GM18499 (cell line): Measurements from ENCODE around the gene TTC31.
"Not testable (repeated sequence)": the region's sequence is repeated elsewhere in the genome, so short reads cannot be mapped to it uniquely, and the experiment has no call there.

Experiments used
- ATAC-seq: cut with Tn5 transposase; IDR thresholded peaks from one replicate; pipeline ENCODE4 v1.9.1; 2021; ENCODE audit warnings: moderate number of reproducible peaks; ENCODE audit not compliant: insufficient read depth, unreplicated experiment

TTC31 gene

GRCh38 chr2:74457129-74457548 lies 25.7 kb upstream of the TTC31 start:
- ATAC-seq: no peak

DNA sequence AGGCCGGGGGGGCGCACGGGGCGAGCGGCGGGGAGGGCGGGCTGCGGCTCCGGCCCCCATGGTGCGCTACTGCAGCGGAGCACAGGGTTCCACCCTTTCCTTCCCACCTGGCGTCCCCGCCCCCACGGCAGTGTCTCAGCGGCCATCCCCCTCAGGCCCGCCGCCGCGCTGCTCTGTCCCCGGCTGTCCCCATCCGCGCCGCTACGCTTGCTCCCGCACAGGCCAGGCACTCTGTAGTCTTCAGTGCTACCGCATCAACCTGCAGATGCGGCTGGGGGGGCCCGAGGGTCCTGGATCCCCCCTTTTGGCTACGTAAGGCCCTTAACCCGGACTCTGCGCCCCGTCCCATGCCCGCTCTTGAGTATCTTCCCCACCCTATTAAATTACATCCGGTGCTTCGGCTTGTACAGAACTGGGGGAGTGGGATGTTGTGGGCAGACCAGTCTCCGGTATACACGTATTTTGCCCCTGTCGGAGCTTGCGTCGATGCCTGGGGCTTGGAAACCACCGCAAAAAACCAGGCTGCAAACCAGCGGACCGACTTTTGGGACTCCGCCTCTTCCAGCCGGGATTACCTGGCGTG lies 25.2 kb upstream of the TTC31 start:
- ATAC-seq: peak; percentile 10

DNA sequence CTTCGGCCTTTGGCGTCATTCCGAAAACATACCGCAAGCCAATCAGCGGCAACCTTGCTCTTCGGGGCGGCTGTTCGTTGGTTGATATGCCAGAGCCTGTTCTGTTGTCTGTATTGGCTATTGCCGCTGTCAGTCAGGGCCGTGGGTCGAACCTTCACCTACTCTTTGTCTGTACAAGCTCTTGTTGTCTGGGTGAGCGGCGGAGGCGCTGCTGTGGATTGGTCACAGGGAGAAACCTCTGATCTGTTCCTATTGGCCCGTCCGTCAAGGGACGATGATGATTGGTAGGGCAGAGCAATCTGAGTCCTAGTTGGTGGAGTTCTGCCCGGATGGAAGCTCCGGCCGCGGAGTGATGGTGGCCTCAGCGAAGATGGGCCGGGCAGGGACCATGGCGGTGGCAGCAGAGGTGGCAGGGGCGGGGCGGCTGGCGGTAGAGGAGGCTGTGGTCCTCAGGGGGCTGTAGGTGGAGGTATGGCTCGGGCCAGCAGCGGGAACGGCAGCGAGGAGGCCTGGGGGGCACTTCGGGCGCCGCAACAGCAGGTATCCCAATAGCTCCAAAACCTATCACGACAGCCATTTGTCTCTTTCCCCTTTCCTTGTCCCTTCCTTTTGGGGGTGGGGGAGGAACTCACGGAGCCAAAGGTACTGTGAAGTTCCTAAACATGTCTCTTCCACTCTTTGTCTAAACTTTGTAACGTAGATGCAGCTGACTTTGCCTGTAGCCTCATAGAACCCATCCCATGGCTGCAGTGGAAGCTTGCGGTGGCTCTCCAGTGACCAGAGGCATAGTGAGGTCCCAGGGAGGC lies 24.5 kb upstream of the TTC31 start, which contains the start of gene WBP1:
Gene WBP1, plus strand, starts transcription at position 307 of the 806 bp plus-strand sequence. Its CDS starts 165 bp downstream, at position 472.
- ATAC-seq: peak; percentile 74

- ATAC-seq: no peak
Observed at GRCh38 chr2:74458938-74459363, 23.9 kb upstream of the TTC31 start.

GRCh38 chr2:74459503-74460118 lies 23.3 kb upstream of the TTC31 start:
- not testable (repeated sequence) for ATAC-seq

DNA sequence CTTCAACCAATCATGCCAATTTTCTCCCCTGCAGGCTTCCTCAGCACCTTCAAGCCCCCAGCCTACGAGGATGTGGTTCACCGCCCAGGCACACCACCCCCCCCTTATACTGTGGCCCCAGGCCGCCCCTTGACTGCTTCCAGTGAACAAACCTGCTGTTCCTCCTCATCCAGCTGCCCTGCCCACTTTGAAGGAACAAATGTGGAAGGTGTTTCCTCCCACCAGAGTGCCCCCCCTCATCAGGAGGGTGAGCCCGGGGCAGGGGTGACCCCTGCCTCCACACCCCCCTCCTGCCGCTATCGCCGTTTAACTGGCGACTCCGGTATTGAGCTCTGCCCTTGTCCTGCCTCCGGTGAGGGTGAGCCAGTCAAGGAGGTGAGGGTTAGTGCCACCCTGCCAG lies 22.7 kb upstream of the TTC31 start:
- not testable (repeated sequence) for ATAC-seq

DNA sequence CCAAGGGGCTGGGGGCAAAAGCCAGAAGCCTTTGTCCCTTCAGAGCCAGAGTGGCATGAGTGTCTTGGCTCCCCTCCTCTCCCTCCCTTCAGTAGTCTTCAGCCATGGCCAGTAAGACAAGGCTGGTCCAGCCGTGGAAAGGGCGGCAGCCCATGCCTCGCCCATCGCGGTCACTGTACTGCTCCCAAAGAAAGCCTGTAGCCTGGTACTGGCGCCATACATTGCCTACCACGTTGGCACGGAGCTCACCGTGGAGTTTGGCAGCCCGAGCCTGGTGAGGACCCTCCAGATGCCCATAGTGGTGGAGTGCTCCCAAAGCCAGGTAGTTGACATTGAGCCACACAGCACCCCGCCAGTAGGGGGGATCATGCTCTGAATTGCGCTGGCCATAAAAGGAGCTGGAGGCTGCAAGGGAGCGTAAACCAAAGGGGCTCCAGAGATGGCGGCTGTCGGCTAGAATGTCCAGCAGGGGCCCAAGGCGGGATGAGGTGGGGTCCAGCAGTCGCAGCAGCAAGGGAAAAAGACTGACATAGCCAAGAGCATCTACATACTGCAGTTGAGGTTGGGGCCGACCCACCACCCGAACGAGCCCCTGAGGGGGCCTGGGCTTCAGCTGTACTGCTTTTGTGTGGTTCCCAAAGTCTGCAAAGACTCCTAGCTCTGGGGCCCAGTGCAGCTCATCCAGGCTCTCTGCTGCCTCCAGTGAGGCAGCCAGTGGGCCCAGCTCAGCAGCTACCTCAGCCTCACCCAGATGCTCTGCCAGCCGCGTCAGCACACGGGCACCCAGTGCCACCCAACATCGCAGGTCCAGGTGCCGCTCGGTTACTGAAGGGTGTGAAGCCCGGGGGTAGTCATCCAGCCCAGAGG lies 21.5 kb upstream of the TTC31 start:
- no peak for ATAC-seq

DNA sequence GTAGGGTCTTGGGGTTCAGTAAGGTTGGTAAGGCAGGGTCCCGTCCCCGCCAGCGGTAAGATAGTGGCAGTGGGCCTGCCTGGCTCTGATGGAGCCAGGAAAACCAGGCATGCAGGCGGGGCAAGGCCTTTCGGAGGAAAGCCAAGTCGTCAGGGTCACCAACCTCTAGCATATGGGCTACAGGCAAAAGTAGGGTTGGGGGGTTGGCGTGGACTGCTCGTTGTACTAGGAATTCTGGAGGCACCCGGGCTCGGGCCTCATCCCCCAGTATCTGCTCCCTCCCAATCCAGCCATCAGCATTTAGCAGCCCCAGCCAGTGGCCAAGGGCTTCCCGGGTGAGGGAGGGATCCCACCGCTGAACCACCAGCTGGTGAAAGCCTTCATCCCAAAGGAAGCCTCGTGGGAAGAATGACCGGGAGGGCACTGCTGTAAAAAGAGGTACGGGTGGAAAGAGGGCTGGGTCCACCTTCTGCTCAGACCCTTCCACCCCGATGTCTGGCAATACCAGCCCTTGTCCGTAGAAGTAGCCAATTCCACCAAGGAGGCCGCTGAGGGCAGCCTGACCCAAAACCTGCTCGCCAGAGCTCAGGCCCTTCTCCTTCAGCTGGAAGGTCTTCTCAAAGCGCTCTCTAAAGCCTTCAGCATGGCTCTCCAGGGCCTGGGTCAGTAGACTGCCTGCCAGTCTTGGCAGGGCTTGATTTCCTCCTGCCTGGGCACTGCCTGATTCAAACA lies 20.7 kb upstream of the TTC31 start:
- ATAC-seq: no peak

DNA sequence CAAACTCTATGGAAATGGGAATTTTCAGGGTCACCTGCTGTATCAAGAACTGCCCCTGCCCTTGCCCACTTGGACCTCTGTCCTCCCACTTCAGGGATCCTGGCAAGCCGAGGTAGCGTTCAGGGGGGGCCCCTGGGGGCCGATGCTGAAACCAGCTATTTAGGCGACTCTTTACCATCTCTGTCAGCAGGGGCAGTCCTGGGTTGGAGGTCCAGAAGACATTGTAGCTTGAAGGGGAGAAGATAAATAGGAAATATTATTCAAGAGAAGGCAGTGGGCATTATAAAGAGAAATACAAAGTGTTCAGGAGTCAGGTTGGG lies 20.1 kb upstream of the TTC31 start:
- ATAC-seq: no peak

DNA sequence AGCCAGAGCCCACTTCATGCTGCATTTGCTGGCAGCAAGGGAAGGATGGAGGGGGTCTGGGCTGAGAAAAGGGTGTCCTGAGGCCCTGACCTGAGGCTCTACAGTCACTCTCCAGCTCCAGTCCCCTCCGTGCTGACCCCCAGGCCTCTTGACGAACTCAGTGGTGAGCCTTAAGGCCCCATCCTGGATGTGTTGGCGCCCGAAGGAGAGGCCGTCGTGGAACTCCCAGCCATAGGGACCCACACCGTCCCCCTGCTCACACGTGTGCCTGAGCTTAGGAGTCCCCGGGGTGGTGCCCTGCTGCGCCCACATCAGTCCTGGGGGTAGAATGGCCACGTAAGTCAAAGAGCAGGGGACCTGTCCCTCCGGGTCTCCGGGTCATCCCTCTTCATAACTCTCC lies 18.5 kb upstream of the TTC31 start:
- no peak for ATAC-seq

GRCh38 chr2:74470742-74471141 lies 12.1 kb upstream of the TTC31 start:
- not testable (repeated sequence) for ATAC-seq

GRCh38 chr2:74471332-74472065 lies 11.4 kb upstream of the TTC31 start:
- no peak for ATAC-seq

- peak; percentile 43 for ATAC-seq
Observed at GRCh38 chr2:74472086-74472944, 10.6 kb upstream of the TTC31 start, which contains the start of gene MRPL53. Gene MRPL53, minus strand, starts transcription at chr2:74472680. Its CDS starts 20 bp downstream, at chr2:74472660.

GRCh38 chr2:74472945-74473258 lies 10.0 kb upstream of the TTC31 start:
- ATAC-seq: peak; percentile 6

GRCh38 chr2:74474481-74474880 lies 8.4 kb upstream of the TTC31 start:
- no peak for ATAC-seq

GRCh38 chr2:74474899-74475298 lies 8.0 kb upstream of the TTC31 start:
- ATAC-seq: no peak

GRCh38 chr2:74481431-74481830 lies 1.4 kb upstream of the TTC31 start:
- no peak for ATAC-seq
